Neural crest cell (in vitro differentiated cells): ENCODE data around the gene OR1F1. TPM values are rescaled to one million over a fixed set of nuclear protein-coding genes. Genes with fewer than 3 reads are reported as not detected.
"Not testable (repeated sequence)": the region's sequence is repeated elsewhere in the genome, so short reads cannot be mapped to it uniquely, and the experiment has no call there.

ENCODE experiments used
- DNase-seq: peaks from one replicate; pipeline ENCODE4 v3.0.0; 2021; ENCODE audit warnings: low read depth, mixed read lengths, low spot score
- H3K27ac Mint-ChIP-seq: one replicate; pipeline ENCODE4 v1.8.0; 2021; ENCODE audit warnings: mild to moderate bottlenecking, mixed read lengths; ENCODE audit not compliant: unreplicated experiment
- H3K27me3 Mint-ChIP-seq: 2 replicates; pipeline ENCODE4 v1.8.0; 2021; ENCODE audit warnings: low read depth, mild to moderate bottlenecking, mixed read lengths
- H3K36me3 Mint-ChIP-seq: 2 replicates; pipeline ENCODE4 v1.8.0; 2021; ENCODE audit warnings: low read depth, mild to moderate bottlenecking, mixed read lengths
- H3K4me1 Mint-ChIP-seq: 2 replicates; pipeline ENCODE4 v1.8.0; 2021; ENCODE audit warnings: mixed read lengths
- H3K4me3 Mint-ChIP-seq: one replicate; pipeline ENCODE4 v1.8.0; 2021; ENCODE audit warnings: mild to moderate bottlenecking, mixed read lengths
- H3K9me3 Mint-ChIP-seq: 2 replicates; pipeline ENCODE4 v1.8.0; 2021; ENCODE audit warnings: mixed read lengths
- CTCF ChIP-seq: fragments of 200-600 bp; sonication (generic); conservative IDR thresholded peaks from 2 replicates; pipeline ENCODE4 v1.5.0; 2021; ENCODE audit warnings: antibody characterized with exemption, mild to moderate bottlenecking
- total RNA-seq: library from RNA; stranded (reverse); gene quantifications from 2 replicates; pipeline ENCODE4 v1.2.1, GENCODE V29; 2021

OR1F1 gene
- total RNA-seq, 1 donor from 2014 or later: 0.35 TPM

- H3K27ac Mint-ChIP-seq: no peak overlapping the region
- DNase-seq: no peak
- peaks cover 16% of the 10 kb centered on the region for H3K9me3 Mint-ChIP-seq
- TF ChIP-seq CTCF: no peak
- peaks cover 4% of the 10 kb centered on the region for H3K36me3 Mint-ChIP-seq
- peaks cover 74% of the 10 kb centered on the region for H3K27me3 Mint-ChIP-seq
- H3K4me3 Mint-ChIP-seq: no peak overlapping the region
- H3K4me1 Mint-ChIP-seq: no peaks in the 10 kb centered on the region
Observed at GRCh38 chr16:3202903-3203539, 15.0 kb downstream of the OR1F1 start.

- H3K4me1 Mint-ChIP-seq, H3K4me3 Mint-ChIP-seq, H3K36me3 Mint-ChIP-seq, DNase-seq, H3K27ac Mint-ChIP-seq: not testable (repeated sequence)
- Mint-ChIP-seq H3K9me3 (peaks cover 16% of the 10 kb centered on the region), H3K27me3 (peaks cover 51% of the 10 kb centered on the region)
Observed at GRCh38 chr16:3205939-3206338, 17.9 kb downstream of the OR1F1 start.

- DNase-seq: no peak
- Mint-ChIP-seq H3K27me3 (peaks cover 46% of the 10 kb centered on the region), H3K4me1 (no peaks in the 10 kb centered on the region), H3K4me3 (no peak overlapping the region), H3K9me3 (peaks cover 19% of the 10 kb centered on the region), H3K27ac (no peak overlapping the region), H3K36me3 (peaks cover 4% of the 10 kb centered on the region)
- TF ChIP-seq CTCF: no peak
Observed at GRCh38 chr16:3207086-3207953, 19.3 kb downstream of the OR1F1 start.

GRCh38 chr16:3212006-3212405 lies 24.0 kb downstream of the OR1F1 start:
- no peak for DNase-seq
- Mint-ChIP-seq H3K27me3 (peaks cover 48% of the 10 kb centered on the region), H3K4me3 (no peak overlapping the region), H3K27ac (no peak overlapping the region), H3K4me1 (no peaks in the 10 kb centered on the region), H3K9me3 (peaks cover 12% of the 10 kb centered on the region), H3K36me3 (peaks cover 7% of the 10 kb centered on the region)
- TF ChIP-seq CTCF: no peak

- no peak overlapping the region for H3K4me3 Mint-ChIP-seq
- no peak overlapping the region for H3K27ac Mint-ChIP-seq
- H3K4me1 Mint-ChIP-seq: no peaks in the 10 kb centered on the region
- peaks cover 45% of the 10 kb centered on the region for H3K27me3 Mint-ChIP-seq
- TF ChIP-seq CTCF: no peak
- DNase-seq: no peak
- peaks cover 9% of the 10 kb centered on the region for H3K9me3 Mint-ChIP-seq
- peaks cover 5% of the 10 kb centered on the region for H3K36me3 Mint-ChIP-seq
Observed at GRCh38 chr16:3212567-3212966, 24.6 kb downstream of the OR1F1 start.
